HG03575 (cell line): Measurements from ENCODE around the gene CHN2.

Experiments used
- ATAC-seq: cut with Tn5 transposase; IDR thresholded peaks from one replicate; pipeline ENCODE4 v1.9.1; 2021; ENCODE audit not compliant: unreplicated experiment, insufficient number of reproducible peaks, low FRiP score; ENCODE audit errors: extremely low read depth

Gene CHN2

GRCh38 chr7:29463504-29464158 is 269.1 kb downstream of the CHN2 start:
- no peak for ATAC-seq

GRCh38 chr7:29464753-29465152 is 270.2 kb downstream of the CHN2 start:
- no peak for ATAC-seq

GRCh38 chr7:29467193-29467926 is 272.8 kb downstream of the CHN2 start:
- ATAC-seq: no peak

- no peak for ATAC-seq
Observed at GRCh38 chr7:29468196-29468595, 273.6 kb downstream of the CHN2 start.

GRCh38 chr7:29469281-29469680 is 274.7 kb downstream of the CHN2 start:
- ATAC-seq: no peak

- ATAC-seq: no peak
Observed at GRCh38 chr7:29469976-29470557, 275.5 kb downstream of the CHN2 start.

- no peak for ATAC-seq
Observed at GRCh38 chr7:29471444-29472138, 277.0 kb downstream of the CHN2 start.

- ATAC-seq: no peak
Observed at GRCh38 chr7:29476916-29477315, 282.3 kb downstream of the CHN2 start.

GRCh38 chr7:29478226-29478625 is 283.7 kb downstream of the CHN2 start:
- no peak for ATAC-seq

GRCh38 chr7:29478687-29479240 is 284.2 kb downstream of the CHN2 start:
- ATAC-seq: no peak

- ATAC-seq: no peak
Observed at GRCh38 chr7:29479301-29480200, 285.0 kb downstream of the CHN2 start.

GRCh38 chr7:29480451-29480850 is 285.9 kb downstream of the CHN2 start:
- no peak for ATAC-seq

GRCh38 chr7:29480934-29481651 is 286.5 kb downstream of the CHN2 start:
- no peak for ATAC-seq

- no peak for ATAC-seq
Observed at GRCh38 chr7:29482056-29482455, 287.5 kb downstream of the CHN2 start.

GRCh38 chr7:29483219-29484104 is 288.9 kb downstream of the CHN2 start:
- ATAC-seq: no peak

- no peak for ATAC-seq
Observed at GRCh38 chr7:29484280-29484679, 289.7 kb downstream of the CHN2 start.
